GM10248 (cell line): Measurements from ENCODE around the gene CLMP.

ENCODE experiments used
- CTCF ChIA-PET: fragments of 300-600 bp; sonication (Branson Sonifier 250); formaldehyde crosslinking; extraction: SDS; loops from one replicate; lab custom pipeline; 2021; ENCODE audit warnings: antibody characterized with exemption; lab: Yijun Ruan, JAX
- POLR2A ChIA-PET: fragments of 350-650 bp; sonication (Branson Sonifier 250); formaldehyde crosslinking; extraction: SDS; loops from one replicate; lab custom pipeline; 2020; ENCODE audit warnings: antibody characterized with exemption; lab: Yijun Ruan, JAX
- DNase-seq: peaks from one replicate; pipeline ENCODE4 v3.0.0; 2012; ENCODE audit errors: extremely low spot score
- CTCF ChIP-seq: IDR thresholded peaks from 2 replicates; pipeline ENCODE4 v1.5.1; 2012; ENCODE audit warnings: mild to moderate bottlenecking, low read depth; ENCODE audit errors: extremely low read depth, missing control alignments, control extremely low read depth

Gene CLMP

DNA sequence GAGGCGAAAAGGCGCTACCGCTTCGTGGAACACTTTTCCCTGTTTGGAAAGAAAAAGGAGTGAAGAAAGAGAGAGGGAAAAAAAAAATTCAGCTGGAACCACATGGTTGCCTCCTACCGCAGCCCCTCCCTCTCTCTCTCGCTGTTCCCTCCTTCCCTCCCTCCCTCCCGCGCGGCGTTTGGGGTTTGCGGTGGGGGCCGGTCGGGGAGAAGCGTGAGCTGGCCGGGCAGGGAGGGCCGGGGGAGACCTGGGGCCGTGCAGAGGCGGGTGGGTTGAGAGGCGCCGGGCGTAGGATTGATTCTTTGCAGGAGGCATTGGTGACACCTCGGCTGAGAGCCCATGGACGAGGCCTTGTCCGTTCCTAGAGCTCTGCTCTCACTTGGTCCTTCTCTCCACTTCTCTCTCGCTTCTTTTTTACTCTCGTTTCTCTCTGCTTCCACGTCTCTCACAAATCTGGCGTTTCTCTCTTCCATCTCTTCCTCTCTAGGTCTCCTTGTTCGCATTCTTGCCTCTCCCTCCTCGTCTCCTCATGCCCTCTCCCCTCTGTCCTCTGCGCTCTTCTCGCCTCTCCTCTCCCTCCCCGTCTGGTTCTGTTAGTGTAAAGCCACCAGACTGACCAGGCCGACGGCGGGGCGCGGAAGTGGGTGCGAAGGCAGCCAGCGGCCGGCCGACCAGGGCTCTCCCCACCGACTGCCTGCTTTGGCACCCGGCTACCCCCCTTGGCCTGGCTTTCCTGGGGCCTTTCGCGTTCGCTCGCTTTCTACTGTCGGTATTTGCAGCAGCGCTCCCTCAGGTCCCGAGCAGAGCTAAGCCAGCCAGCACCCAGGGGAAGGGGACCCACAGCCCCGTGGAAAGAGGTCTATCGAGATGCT, at the start of gene CLMP:
CLMP (minus strand) TSS at position 61 of the 872 bp plus-strand sequence. CDS start 308 bp downstream, outside the sequence.
- POLR2A ChIA-PET = no interaction called here
- CTCF ChIA-PET = no interaction called here
- DNase-seq = no peak
- no peak for TF ChIP-seq CTCF

GRCh38 chr11:123241874-123242543, 47.0 kb upstream of the CLMP start:
- POLR2A ChIA-PET = no interaction called here
- DNase-seq = no peak
- TF ChIP-seq CTCF = no peak
- CTCF ChIA-PET = interaction anchor here (1.1 to 5.8 kb wide), 3 partner anchors 18 to 76 kb away, joined by 3 to 88 read pairs (median 7); no protein-coding TSS in a partner anchor

- ChIA-PET CTCF (interaction anchor here (2.1 to 2.4 kb wide), 2 partner anchors 20 to 130 kb away, joined by 7 to 8 read pairs; no protein-coding TSS in a partner anchor), POLR2A (no interaction called here)
- DNase-seq = no peak
These were observed 46.2 kb upstream of the CLMP start for GRCh38 chr11:123241294-123241693.

DNA sequence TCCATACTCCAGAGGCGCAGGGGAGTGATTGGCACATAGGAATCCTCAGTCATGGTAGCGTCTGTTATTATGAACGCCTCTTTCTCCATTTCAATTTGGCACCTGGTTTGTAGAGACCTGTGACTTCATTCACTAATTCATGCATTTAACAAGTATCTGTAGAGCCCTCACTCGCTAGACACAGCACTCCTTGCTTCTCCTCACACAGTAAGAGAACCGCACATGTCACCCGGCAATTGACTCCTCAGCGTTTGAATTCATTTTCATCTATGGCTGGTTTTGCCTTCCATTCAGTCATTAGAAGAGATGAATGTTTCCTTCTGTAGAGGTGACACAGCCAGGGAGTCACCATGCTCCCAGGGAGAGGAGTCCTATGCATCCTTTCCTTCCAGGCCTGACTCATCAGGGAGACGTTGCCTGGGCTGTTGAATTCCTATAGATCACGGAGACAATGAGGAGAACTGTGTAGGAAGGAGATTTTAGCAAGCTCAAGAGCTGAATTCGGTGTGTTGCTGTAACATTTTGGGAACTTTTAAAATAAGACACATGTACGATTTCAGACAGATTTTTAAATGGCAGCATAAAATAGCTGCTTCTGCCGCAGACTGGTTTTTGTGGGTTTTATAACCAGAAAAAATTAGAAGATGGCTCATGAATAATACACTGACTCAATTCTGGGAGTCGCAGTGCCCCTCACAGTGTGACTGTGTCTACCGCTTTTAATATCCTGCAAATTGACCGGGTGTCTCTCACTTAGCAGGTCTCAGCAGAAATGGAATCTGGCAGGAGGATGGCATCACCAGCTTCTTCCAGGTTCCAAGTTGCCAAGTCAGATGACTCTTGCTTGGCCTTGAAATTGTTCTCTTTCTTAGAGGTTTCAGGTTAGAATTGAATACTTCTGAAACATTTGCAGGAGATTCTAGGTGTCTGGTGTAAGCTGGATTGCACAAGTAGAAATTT, 44.4 kb upstream of the CLMP start:
- ChIA-PET POLR2A (no interaction called here), CTCF (interaction anchor here (1.0 to 9.2 kb wide), 6 partner anchors 6 to 128 kb away, joined by 3 to 72 read pairs (median 5); no protein-coding TSS in a partner anchor)
- DNase-seq = no peak
- TF ChIP-seq CTCF = no peak

More at GRCh38 chr11:123241294-123241693, 46.2 kb upstream of the CLMP start:
- TF ChIP-seq CTCF = no peak

- ChIA-PET POLR2A (no interaction called here), CTCF (interaction anchor here (1.0 to 9.2 kb wide), 4 partner anchors 7 to 23 kb away, joined by 3 to 72 read pairs (median 3); no protein-coding TSS in a partner anchor)
- no peak for TF ChIP-seq CTCF
- DNase-seq = no peak
These were observed 43.2 kb upstream of the CLMP start for GRCh38 chr11:123238297-123238696.
